ENCODE results near the gene MYO7A.

MYO7A gene

GRCh38 chr11:77184136-77184860 lies 56.3 kb downstream of the MYO7A start:
- no peaks in the 10 kb centered on the region for H3K79me2 ChIP-seq (ENCODE audit: control insufficient read depth, low read length)
- H3K36me3 ChIP-seq (ENCODE audit: control insufficient read depth, low read length) = no peaks in the 10 kb centered on the region
- H3K27me3 ChIP-seq (ENCODE audit: control insufficient read depth, low read length) = no peaks in the 10 kb centered on the region
- no peak overlapping the region for H3K27ac ChIP-seq (ENCODE audit: low read depth, low read length)
- no peaks in the 10 kb centered on the region for H3F3A ChIP-seq (ENCODE audit: control insufficient read depth, insufficient read depth)
- H3K9me2 ChIP-seq (replicated peaks; ENCODE audit: control insufficient read depth, low read length) = no peaks in the 10 kb centered on the region
- no peak overlapping the region for H3K4me3 ChIP-seq (ENCODE audit: low read length)
- no peak overlapping the region for H3K4me2 ChIP-seq (ENCODE audit: low read length)
- H3K9me3 ChIP-seq (ENCODE audit: control insufficient read depth, insufficient read depth, low read length) = no peaks in the 10 kb centered on the region
- H4K20me1 ChIP-seq (ENCODE audit: control insufficient read depth, insufficient read depth, low read depth, low read length) = no peaks in the 10 kb centered on the region
- TF ChIP-seq CTCF (IDR thresholded peaks at IDR 0.05; ENCODE audit: low read depth, low read length, poor library complexity, severe bottlenecking) (no peak), EZH2phosphoT487 (IDR thresholded peaks at IDR 0.05; ENCODE audit: borderline replicate concordance, low read length) (no peak)
- H3K4me1 ChIP-seq (ENCODE audit: control insufficient read depth, low read length) = no peaks in the 10 kb centered on the region

GRCh38 chr11:77186302-77186701 lies 58.3 kb downstream of the MYO7A start:
- no peaks in the 10 kb centered on the region for H4K20me1 ChIP-seq (ENCODE audit: control insufficient read depth, insufficient read depth, low read depth, low read length)
- no peaks in the 10 kb centered on the region for H3K79me2 ChIP-seq (ENCODE audit: control insufficient read depth, low read length)
- no peak overlapping the region for H3K4me3 ChIP-seq (ENCODE audit: low read length)
- H3K27ac ChIP-seq (ENCODE audit: low read depth, low read length) = no peak overlapping the region
- H3K27me3 ChIP-seq (ENCODE audit: control insufficient read depth, low read length) = no peaks in the 10 kb centered on the region
- H3K9me2 ChIP-seq (replicated peaks; ENCODE audit: control insufficient read depth, low read length) = no peaks in the 10 kb centered on the region
- H3K4me1 ChIP-seq (ENCODE audit: control insufficient read depth, low read length) = no peaks in the 10 kb centered on the region
- TF ChIP-seq CTCF (IDR thresholded peaks at IDR 0.05; ENCODE audit: low read depth, low read length, poor library complexity, severe bottlenecking) = no peak
- H3F3A ChIP-seq (ENCODE audit: control insufficient read depth, insufficient read depth) = no peaks in the 10 kb centered on the region
- H3K36me3 ChIP-seq (ENCODE audit: control insufficient read depth, low read length) = no peaks in the 10 kb centered on the region
- H3K9me3 ChIP-seq (ENCODE audit: control insufficient read depth, insufficient read depth, low read length) = no peaks in the 10 kb centered on the region
- H3K4me2 ChIP-seq (ENCODE audit: low read length) = no peak overlapping the region

GRCh38 chr11:77187111-77187750 lies 59.2 kb downstream of the MYO7A start:
- H3K79me2 ChIP-seq (ENCODE audit: control insufficient read depth, low read length) = no peaks in the 10 kb centered on the region
- no peak overlapping the region for H3K4me2 ChIP-seq (ENCODE audit: low read length)
- no peak overlapping the region for H3K4me3 ChIP-seq (ENCODE audit: low read length)
- no peaks in the 10 kb centered on the region for H3K9me3 ChIP-seq (ENCODE audit: control insufficient read depth, insufficient read depth, low read length)
- H3K27ac ChIP-seq (ENCODE audit: low read depth, low read length) = no peak overlapping the region
- H3K27me3 ChIP-seq (ENCODE audit: control insufficient read depth, low read length) = no peaks in the 10 kb centered on the region
- no peaks in the 10 kb centered on the region for H3K4me1 ChIP-seq (ENCODE audit: control insufficient read depth, low read length)
- H3F3A ChIP-seq (ENCODE audit: control insufficient read depth, insufficient read depth) = no peaks in the 10 kb centered on the region
- H4K20me1 ChIP-seq (ENCODE audit: control insufficient read depth, insufficient read depth, low read depth, low read length) = no peaks in the 10 kb centered on the region
- TF ChIP-seq EZH2phosphoT487 (IDR thresholded peaks at IDR 0.05; ENCODE audit: borderline replicate concordance, low read length) (no peak), CTCF (IDR thresholded peaks at IDR 0.05; ENCODE audit: low read depth, low read length, poor library complexity, severe bottlenecking) (no peak)
- H3K9me2 ChIP-seq (replicated peaks; ENCODE audit: control insufficient read depth, low read length) = no peaks in the 10 kb centered on the region
- no peaks in the 10 kb centered on the region for H3K36me3 ChIP-seq (ENCODE audit: control insufficient read depth, low read length)
